AG09309 (cell line): ENCODE data around the gene ICAM2.
A peak's percentile ranks its signal among the peaks of the same experiment; 100 is the strongest.

Source experiments
- DNase-seq: peaks from one replicate; pipeline ENCODE4 v3.0.0-alpha.2; 2010; ENCODE audit warnings: low read depth
- H3K4me3 ChIP-seq: 2 replicates; pipeline ENCODE4 v1.5.1; 2011; ENCODE audit warnings: mild to moderate bottlenecking, low read depth, low read length, moderate library complexity; ENCODE audit not compliant: control insufficient read depth
- CTCF ChIP-seq: IDR thresholded peaks from 2 replicates; pipeline ENCODE4 v1.5.1; 2011; ENCODE audit warnings: mild to moderate bottlenecking, low read depth, low read length, inconsistent platforms; ENCODE audit not compliant: insufficient read depth, control insufficient read depth; ENCODE audit errors: missing control alignments

ICAM2 gene

DNA sequence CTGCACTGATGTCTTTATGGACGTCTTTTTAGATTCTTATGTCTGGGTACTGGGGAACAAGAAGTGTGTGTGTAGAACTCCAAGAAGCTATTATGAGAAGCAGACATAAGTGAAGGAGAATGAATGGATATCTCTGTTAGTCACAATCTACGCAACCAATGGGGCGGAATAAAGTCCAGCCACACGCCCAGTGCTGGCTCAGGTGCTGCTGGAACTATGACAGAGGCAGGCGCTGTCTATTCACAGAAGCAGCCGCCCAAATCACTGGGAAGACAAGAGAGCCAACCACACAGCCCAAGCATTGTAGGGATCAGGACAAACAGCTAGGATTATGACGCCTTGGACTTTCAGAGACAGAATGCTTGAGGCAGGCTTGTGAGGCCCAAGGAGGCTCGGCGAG lies 43.9 kb upstream of the ICAM2 start:
- TF ChIP-seq CTCF: no peak
- no peak overlapping the region for H3K4me3 ChIP-seq
- no peak for DNase-seq

- H3K4me3 ChIP-seq: no peak overlapping the region
- no peak for DNase-seq
- peak; percentile 38 for TF ChIP-seq CTCF
These were observed 43.4 kb upstream of the ICAM2 start for GRCh38 chr17:64063766-64064224.

GRCh38 chr17:64063088-64063487 lies 42.7 kb upstream of the ICAM2 start:
- H3K4me3 ChIP-seq: no peak overlapping the region
- DNase-seq: no peak
- TF ChIP-seq CTCF: no peak

DNA sequence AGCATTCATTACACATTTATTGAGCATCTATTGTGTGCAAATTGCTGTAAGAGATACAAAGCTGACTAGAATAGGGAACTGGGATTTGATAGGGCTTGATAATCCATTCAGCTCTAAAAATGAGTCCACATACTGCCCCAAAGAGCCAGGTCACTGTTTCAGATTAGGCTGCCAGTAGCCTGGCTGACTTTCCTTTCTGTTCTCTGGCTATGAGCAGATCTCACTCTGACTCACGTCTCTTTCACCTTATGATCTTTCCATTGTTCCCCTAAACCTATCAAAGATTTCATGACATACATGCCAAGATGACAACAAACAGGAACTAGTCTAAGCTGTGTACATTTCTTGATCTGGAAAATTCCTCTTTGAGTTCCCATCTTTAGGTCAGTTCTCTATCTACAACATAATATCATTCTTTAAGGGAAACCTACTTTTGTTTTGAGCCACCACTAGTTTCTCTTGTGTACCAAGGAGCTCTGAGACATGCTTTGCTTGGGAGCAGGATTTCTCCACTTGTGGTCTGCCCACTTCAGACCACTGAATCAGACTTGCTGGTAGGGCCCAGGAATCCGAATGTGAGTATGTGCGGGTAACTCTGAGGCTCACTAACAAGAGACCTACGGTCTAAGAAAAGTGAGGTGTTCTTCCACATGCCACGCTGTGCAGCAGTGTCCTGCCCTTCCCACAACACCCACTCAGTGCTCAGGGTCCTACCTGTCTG lies 40.9 kb upstream of the ICAM2 start:
- no peak for DNase-seq
- no peak for TF ChIP-seq CTCF
- no peak overlapping the region for H3K4me3 ChIP-seq

DNA sequence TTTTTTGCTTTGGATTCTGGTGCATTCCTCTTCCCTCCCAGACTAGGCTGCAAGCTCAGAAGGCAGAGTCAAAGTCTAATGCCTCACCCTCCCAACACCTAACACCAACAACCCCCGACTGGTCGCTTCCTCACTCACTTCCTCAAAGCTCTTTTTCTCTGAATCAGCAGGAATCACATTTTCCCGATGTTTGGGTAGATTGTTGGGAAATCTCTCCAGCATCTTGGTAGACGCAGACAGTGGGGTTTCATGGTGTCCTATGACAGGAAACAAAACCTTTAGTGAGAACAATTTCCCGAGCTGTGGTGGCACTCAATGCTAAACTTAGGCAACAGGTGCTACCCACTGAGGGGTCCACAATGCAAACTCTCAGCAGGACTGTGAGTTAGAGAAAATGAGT lies 39.9 kb upstream of the ICAM2 start:
- H3K4me3 ChIP-seq: no peak overlapping the region
- DNase-seq: no peak
- TF ChIP-seq CTCF: no peak

GRCh38 chr17:64059756-64060155 lies 39.3 kb upstream of the ICAM2 start:
- H3K4me3 ChIP-seq: no peak overlapping the region
- DNase-seq: no peak
- TF ChIP-seq CTCF: no peak
